ENCODE data around the gene NOP56. TPM values are rescaled to one million over a fixed set of nuclear protein-coding genes. Genes with fewer than 3 reads are reported as not detected.

The NOP56 gene
- total and polyA plus RNA-seq, 2 donors (not counting 1 experiment from before 2014, with no cell fraction given) = 212 to 247 TPM

DNA sequence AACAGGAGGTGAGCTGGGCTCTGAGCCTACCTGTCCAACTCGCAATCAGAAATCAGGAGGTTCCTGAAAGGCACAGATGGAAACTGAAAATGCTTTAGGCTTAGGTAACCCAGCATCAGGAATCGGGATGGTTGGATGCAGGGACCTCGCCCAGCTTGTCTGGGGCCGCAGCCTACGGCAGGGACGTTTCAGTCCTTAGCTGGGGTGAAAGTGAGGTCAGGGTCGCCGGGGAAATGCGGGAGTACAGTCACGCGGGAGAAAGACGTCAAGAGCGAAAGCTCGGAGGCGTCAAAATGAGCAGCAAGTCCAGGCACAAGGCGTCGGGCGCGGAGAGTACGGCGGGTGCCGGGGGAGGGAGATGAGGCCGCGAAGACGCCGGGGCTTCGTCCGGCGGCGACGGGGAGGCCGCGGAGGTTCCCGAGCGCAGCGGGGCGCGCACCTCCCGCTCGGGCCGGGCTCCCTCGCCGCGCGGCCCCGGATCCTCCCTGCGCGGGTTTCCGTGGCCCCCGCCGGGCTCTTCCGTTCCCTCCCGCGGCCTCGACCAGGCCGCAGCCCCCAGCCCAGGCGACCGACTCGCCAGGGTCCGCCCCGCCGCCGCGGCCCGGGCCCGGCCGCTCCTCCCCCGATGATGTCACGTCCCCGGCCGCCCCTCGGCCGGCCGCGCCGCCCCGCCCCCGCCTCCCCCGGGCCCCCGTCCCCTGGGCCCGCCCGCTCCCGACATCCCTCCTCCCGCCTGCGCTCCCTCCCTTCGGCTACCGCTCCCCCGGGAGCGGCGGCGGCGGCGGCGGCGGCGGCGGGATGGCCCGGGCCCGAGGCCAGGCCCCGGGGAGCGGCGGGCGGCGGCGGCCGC lies 39.8 kb downstream of the NOP56 start, which contains the start of gene EBF4:
EBF4 (plus strand) TSS at position 745 of the 850 bp plus-strand sequence. CDS start 866 bp downstream, outside the sequence.
- peak within 1 kb of the TSS; percentile 87 for H3K4me2 ChIP-seq (replicated peaks; ENCODE audit: low read depth, low read length, poor library complexity, severe bottlenecking)

More for the DNA sequence above, 39.8 kb downstream of the NOP56 start, which contains the start of gene EBF4:
- Mint-ChIP-seq H3K4me3 (peak within 1 kb of the TSS; percentile 91), H3K9me3 (ENCODE audit: insufficient read depth) (no peaks in the 10 kb centered on the region), H3K4me1 (peaks cover 22% of the 10 kb centered on the region), H3K27ac (peak within 1 kb of the TSS; percentile 74), H3K27me3 (peaks cover 69% of the 10 kb centered on the region)
- 8% methylated on average over 93 of the region's 106 CpGs for WGBS (ENCODE audit: insufficient coverage)
- peaks cover 0 to 15% (median 0%) of the 10 kb centered on the region in 3 donors for H3K9me3 ChIP-seq (ENCODE audit: control extremely low read depth in 1 of 3, control insufficient read depth in 2 of 3, insufficient read depth in 1 of 3, low read length in 2 of 3)
- intact Hi-C loops (cut with micrococcal nuclease) = loop anchor here (2.0 kb wide), 1 partner anchor 41 kb away; no protein-coding TSS in a partner anchor
- H3K79me2 ChIP-seq (ENCODE audit: control insufficient read depth, insufficient read depth, low read length) = no peaks in the 10 kb centered on the region
- ChIA-PET CTCF (interaction anchor here (1.1 kb wide), 1 partner anchor 39 kb away, joined by 4 read pairs; the partner anchor contains the start of gene NOP56), POLR2A (interaction anchor here (0.9 kb wide), 1 partner anchor 28 kb away, joined by 3 read pairs; the partner anchor contains the start of gene IDH3B)
- H3K27me3 ChIP-seq (replicated peaks in 1 of 4; ENCODE audit: control extremely low read depth in 1 of 4, control insufficient read depth in 3 of 4, insufficient read depth in 4 of 4, low read length in 3 of 4) = peaks cover 0 to 65% (median 32%) of the 10 kb centered on the region in 4 experiments
- H2AFZ ChIP-seq (ENCODE audit: insufficient read depth, low read depth, low read length, poor library complexity, severe bottlenecking) = peak within 1 kb of the TSS; percentile 69
- peak within 1 kb of the TSS in 4 of 5 experiments; percentile 34 to 49 (median 40) for H3K4me3 ChIP-seq (ENCODE audit: control extremely low read depth in 1 of 5, extremely low read depth in 1 of 5, insufficient read depth in 1 of 5, low read depth in 2 of 5, low read length in 4 of 5)
- peaks cover 14 to 19% of the 10 kb centered on the region in 2 donors for H3K4me1 ChIP-seq (ENCODE audit: control insufficient read depth in 2 of 2, insufficient read depth in 2 of 2, low read length in 2 of 2)
- TF ChIP-seq, protein P1, sequence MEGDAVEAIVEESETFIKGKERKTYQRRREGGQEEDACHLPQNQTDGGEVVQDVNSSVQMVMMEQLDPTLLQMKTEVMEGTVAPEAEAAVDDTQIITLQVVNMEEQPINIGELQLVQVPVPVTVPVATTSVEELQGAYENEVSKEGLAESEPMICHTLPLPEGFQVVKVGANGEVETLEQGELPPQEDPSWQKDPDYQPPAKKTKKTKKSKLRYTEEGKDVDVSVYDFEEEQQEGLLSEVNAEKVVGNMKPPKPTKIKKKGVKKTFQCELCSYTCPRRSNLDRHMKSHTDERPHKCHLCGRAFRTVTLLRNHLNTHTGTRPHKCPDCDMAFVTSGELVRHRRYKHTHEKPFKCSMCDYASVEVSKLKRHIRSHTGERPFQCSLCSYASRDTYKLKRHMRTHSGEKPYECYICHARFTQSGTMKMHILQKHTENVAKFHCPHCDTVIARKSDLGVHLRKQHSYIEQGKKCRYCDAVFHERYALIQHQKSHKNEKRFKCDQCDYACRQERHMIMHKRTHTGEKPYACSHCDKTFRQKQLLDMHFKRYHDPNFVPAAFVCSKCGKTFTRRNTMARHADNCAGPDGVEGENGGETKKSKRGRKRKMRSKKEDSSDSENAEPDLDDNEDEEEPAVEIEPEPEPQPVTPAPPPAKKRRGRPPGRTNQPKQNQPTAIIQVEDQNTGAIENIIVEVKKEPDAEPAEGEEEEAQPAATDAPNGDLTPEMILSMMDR (IDR thresholded peaks at IDR 0.05) = no peak
- peak; percentile 59 for TF ChIP-seq EZH2 (IDR thresholded peaks at IDR 0.05; ENCODE audit: borderline replicate concordance, insufficient read depth, low read depth, low read length, poor library complexity, severe bottlenecking)
- ATAC-seq (ENCODE audit: low read depth) (peak; percentile 56), DNase-seq (peak; percentile 56)
- no peaks in the 10 kb centered on the region for H3K36me3 ChIP-seq (replicated peaks in 1 of 2; ENCODE audit: control extremely low read depth in 1 of 2, control insufficient read depth in 1 of 2, extremely low read depth in 1 of 2, insufficient read depth in 2 of 2, low read length in 1 of 2)
- H4K20me1 ChIP-seq (ENCODE audit: control insufficient read depth, insufficient read depth, low read length, poor library complexity, severe bottlenecking) = no peaks in the 10 kb centered on the region
- H3K27ac ChIP-seq (ENCODE audit: low read length in 2 of 2) = no peak within 1 kb of the TSS
- H3K9ac ChIP-seq (ENCODE audit: low read length) = peak within 1 kb of the TSS; percentile 41

All from B cell (primary cell).